Esophagus mucosa (tissue), 1 donor: ENCODE results near the gene POLR1F. TPM values are rescaled to one million over a fixed set of nuclear protein-coding genes. Genes with fewer than 3 reads are reported as not detected.
"Not testable (repeated sequence)": the region's sequence is repeated elsewhere in the genome, so short reads cannot be mapped to it uniquely, and the experiment has no call there.

Source experiments
- ATAC-seq: fragments of 200-7000 bp; cut with Tn5 transposase; one replicate; pipeline ENCODE4 v1.9.1; 2020
- total RNA-seq: library from RNA; stranded (reverse); gene quantifications from one replicate; pipeline ENCODE4 v1.2.4, GENCODE V29; 2023
- donor health status: DM: yes; HTN: yes; CAD: no.

POLR1F gene, protein sequence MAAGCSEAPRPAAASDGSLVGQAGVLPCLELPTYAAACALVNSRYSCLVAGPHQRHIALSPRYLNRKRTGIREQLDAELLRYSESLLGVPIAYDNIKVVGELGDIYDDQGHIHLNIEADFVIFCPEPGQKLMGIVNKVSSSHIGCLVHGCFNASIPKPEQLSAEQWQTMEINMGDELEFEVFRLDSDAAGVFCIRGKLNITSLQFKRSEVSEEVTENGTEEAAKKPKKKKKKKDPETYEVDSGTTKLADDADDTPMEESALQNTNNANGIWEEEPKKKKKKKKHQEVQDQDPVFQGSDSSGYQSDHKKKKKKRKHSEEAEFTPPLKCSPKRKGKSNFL
- total RNA-seq, result 9.3 TPM

- peak; percentile 100 for ATAC-seq
Measured at GRCh38 chr7:19708397-19709248, at the start of gene POLR1F. TSS of gene POLR1F (minus strand) at chr7:19709037. CDS start at chr7:19709016, 21 bp downstream.

DNA sequence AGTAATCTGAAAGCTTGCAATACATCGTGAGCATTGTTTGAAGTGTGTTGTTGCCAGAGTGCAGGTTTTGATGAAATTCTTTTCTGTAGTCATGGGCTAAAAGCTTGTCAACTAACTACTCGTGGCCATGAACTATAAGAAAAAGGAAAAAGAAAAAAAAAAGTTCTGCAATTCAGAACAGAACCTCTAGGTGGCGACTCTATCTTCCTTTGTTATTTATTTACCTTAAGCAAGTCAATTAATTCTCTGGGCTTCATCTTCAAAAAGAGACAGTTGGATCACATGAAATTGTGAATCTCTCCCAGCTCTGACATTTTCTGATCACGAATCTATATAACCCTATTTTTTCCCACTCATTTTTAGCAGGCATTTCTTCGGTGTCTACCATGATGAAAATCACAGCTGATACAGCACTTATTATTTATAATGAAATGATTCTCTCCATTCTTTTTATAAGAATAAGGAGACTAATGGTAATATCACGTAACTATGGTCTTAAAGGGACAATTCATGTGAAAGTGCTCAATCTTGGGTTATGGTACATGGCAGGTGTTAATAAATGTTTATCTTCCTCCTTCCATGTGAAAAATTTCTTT lies 45.8 kb upstream of the POLR1F start:
- no peak for ATAC-seq

- no peak for ATAC-seq
Measured at GRCh38 chr7:19752020-19752419, 43.2 kb upstream of the POLR1F start.

GRCh38 chr7:19749658-19750057 lies 40.8 kb upstream of the POLR1F start:
- peak; percentile 75 for ATAC-seq

DNA sequence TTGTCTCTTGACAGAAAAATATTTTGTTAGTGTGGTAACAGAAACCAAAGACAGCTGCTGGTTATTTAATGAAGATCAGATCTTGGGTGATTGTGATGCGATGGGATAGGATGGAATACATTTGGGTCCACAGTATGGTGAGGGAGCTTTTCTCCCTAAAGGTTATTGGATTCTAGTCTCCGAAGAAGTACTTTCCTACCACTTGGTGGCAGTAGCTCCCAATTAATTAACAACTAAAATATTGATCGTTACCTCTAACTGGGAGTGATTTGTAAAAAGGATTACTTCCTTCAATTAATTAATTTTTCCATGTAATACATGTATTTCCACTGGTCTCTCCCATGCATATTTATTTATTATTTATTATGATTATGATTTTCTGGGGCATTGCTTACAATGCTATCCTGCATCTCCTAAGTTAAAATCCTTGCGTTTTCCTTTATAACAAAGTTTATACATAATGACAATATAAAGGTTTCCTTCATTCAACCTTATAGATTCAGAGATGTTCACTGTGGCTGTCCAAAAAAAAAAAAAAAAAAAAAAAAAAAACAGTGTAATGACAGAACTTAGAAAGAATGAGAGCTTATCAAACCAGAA lies 39.0 kb upstream of the POLR1F start:
- ATAC-seq, result no peak

DNA sequence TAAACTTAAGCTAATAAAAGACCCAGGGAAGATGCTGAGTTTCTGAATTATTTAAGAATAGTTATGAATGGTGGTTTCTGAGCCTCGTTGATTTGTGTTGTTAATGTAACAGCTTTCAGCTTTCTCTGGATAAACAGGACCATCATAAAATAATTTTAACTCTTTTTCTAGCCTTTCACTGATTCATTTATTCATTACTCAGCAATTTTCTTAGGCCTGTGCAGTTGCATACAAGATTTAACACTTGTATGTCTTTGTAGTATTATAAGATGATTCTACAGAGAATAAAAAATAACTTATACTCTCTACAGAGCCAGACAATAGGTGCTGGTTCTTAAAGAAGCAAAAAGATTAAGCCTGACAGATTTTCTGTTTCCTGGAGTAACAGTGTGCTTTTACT lies 35.2 kb upstream of the POLR1F start:
- no peak for ATAC-seq

GRCh38 chr7:19728716-19729115 lies 19.9 kb upstream of the POLR1F start:
- no peak for ATAC-seq

DNA sequence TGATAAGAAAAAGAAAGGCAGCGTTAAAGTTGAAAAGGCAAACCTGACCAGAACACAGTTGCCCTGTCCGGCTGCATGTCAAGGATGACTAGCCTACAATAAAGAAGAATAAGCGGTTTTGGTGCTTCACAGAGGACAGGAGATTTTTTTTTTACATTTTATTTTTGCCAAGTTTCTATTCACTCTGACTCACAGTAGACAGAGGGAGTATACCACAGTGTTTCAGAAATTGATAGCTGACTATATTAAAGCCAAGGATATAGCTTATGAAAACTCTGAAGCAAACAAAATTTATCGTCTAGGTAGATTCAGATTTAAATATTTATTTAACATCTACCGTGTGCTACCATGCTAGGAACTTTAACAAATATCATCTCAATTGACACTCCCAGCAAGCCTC lies 16.9 kb upstream of the POLR1F start:
- ATAC-seq, result no peak

DNA sequence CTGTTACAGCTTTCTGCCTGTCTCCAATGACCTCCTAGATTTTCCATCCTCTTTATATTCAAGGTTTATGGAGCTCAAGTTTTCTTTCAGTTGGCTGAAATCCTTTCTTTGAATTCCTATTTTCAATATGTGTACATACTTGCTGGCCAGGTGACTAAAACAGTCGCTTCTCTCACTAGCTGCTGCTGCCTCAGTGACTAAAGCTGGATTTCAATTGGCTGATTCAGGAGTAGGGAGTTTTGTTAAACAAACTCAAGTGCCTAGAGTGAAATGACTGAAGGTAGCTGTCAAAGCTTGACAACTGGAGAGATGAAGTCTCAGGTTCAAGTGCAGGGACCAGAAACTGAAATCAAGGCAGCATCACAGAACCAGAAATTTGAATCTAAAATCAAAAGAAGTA lies 6.7 kb upstream of the POLR1F start:
- no peak for ATAC-seq

DNA sequence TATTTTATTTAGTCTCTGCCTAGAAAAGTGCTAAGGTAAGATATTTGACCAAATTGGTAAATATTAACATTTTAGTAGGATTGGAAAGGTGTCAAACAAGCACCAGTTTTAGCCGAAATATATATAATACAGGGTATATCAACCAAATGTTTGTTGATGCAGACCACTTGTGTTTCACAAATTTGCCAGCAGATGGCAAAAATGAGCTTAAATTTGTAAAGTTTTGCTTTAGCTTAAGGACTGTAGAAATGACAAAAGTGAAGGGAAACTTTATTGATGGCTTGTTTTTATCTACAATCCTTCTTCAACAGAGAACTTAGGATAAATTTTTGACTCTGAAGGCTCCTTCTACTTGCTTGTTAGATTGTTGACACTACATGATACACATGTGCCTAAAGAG lies 4.8 kb upstream of the POLR1F start:
- ATAC-seq, result no peak

GRCh38 chr7:19709249-19709578 lies 377 bp upstream of the POLR1F start:
- no peak for ATAC-seq

- no peak for ATAC-seq
Measured at GRCh38 chr7:19707240-19707639, 1.6 kb downstream of the POLR1F start.

DNA sequence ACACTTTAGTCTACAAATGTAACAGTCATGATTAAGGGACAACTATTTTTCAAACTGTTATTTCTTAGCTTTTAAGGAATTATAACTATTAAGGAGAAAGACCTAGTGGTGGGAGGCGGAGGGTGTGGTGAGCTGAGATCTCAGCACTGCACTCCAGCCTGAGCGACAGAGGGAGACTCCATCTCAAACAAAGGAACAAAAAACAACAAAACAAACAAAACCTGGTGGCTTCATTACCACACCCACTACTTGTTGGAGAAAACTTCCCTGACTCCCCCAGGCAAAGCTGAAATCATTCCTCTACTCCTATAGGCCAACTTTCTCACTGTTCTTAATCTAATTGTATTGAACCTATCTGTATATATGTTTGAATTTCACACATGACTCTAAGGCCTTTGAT lies 3.2 kb downstream of the POLR1F start:
- no peak for ATAC-seq

DNA sequence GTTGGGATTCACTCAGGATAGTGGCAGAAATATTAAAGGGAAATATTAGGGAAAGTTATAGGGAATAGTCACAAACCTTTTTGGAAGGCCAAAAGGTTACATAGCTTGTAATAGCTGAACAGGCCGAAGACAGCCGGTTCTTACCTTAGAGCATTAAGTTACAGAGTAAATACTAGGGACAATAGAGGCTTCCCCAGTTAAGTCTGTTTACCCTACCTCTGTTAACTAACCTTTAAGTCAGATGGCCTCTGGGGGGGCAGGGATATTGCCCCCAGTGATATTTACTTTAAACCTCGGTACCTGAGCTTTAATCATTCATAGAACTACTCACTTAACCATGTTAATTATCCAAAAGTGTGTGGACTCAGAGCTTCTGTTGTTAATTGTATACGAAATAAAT lies 7.4 kb downstream of the POLR1F start:
- no peak for ATAC-seq

DNA sequence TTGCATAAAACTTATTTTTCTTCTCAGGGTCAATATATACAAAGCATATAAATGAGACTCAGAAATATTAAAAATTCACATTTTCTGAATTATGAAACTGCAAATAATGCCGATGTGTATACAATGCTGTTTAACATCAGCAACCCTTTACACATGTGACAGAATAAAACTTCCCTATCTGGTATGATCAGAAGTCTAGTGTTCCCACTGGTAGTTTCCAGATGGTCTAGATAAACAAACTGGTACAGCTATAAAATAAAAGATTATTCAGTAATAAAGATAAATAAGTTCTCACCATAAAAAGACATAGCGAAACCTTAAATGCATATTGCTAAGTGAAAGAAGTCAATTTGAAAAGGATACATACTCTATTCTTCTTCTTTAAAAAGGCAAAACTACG lies 7.9 kb downstream of the POLR1F start:
- no peak for ATAC-seq

GRCh38 chr7:19698331-19698730 lies 10.5 kb downstream of the POLR1F start:
- ATAC-seq, result no peak

DNA sequence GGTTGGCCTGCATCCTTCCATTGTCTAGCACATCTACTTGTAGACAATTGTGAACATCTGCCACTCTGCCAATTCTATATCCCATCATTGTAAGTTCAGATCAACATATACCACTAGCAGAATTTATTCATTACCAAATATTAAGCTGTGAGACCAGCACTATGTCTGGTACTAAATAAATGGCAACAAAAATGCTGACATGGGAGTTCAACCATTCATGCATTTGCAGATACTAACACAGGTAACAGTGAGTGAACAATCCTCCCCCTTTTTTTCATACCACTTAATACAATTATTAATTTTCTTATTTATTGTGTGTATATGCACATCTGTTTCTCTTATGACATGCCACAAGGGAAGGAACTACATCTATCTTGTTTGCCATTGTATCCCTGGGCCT lies 11.9 kb downstream of the POLR1F start:
- no peak for ATAC-seq

- ATAC-seq, result no peak
Measured at GRCh38 chr7:19692111-19692828, 16.6 kb downstream of the POLR1F start.

- no peak for ATAC-seq
Measured at GRCh38 chr7:19690736-19691135, 18.1 kb downstream of the POLR1F start.

DNA sequence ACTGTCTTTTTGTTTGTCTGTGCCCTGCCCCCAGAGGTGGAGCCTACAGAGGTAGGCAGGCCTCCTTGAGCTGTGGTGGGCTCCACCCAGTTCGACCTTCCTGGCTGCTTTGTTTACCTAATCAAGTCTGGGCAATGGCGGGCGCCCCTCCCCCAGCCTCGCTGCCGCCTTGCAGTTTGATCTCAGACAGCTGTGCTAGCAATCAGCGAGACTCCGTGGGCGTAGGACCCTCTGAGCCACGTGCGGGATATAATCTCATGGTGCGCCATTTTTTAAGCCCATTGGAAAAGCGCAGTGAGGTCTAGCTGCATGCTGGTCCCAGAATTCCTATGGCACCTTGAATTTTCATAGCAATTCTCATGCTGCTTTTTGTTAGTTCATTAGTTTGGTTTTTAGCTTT lies 19.7 kb downstream of the POLR1F start:
- not testable (repeated sequence) for ATAC-seq

GRCh38 chr7:19681596-19681995 lies 27.2 kb downstream of the POLR1F start:
- ATAC-seq, result no peak

GRCh38 chr7:19677180-19677579 lies 31.7 kb downstream of the POLR1F start:
- ATAC-seq, result no peak

DNA sequence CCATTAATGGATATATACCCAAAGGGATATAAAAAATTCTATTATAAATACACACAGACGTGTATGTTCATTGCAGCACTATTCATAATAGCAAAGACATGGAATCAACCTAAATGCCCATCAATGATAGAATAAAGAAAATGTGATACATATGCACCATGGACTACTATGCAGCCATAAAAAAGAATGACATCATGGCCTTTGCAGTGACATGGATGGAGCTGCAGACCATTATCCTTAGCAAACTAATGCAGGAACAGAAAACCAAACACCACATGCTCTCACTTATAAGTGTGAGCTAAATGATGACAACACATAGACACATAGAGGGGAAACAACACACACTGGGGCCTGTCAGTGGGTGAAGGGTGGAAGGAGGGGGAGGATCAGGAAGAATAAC lies 33.0 kb downstream of the POLR1F start:
- no peak for ATAC-seq
